MM.1S (cell line): ENCODE data around the gene CCDC47.

Source experiments
- EZH2 ChIP-seq: fragments of 300-600 bp; sonication (generic); optimal IDR thresholded peaks from 2 replicates; pipeline ENCODE3; 2017; ENCODE audit warnings: low read depth, mild to moderate bottlenecking, antibody characterized with exemption, low read length, mixed read lengths
- EZH2phosphoT487 ChIP-seq: fragments of 300-600 bp; sonication (generic); IDR thresholded peaks from 2 replicates; pipeline ENCODE4 v1.6.1; 2018; ENCODE audit warnings: antibody characterized with exemption, low read length
- TF ChIP-seq, protein P1 (sequence below): fragments of 300-600 bp; sonication (generic); IDR thresholded peaks from 2 replicates; pipeline ENCODE4 v1.5.1; 2016; ENCODE audit warnings: antibody characterized with exemption, low read length, mixed read lengths

- TF ChIP-seq, protein P1, sequence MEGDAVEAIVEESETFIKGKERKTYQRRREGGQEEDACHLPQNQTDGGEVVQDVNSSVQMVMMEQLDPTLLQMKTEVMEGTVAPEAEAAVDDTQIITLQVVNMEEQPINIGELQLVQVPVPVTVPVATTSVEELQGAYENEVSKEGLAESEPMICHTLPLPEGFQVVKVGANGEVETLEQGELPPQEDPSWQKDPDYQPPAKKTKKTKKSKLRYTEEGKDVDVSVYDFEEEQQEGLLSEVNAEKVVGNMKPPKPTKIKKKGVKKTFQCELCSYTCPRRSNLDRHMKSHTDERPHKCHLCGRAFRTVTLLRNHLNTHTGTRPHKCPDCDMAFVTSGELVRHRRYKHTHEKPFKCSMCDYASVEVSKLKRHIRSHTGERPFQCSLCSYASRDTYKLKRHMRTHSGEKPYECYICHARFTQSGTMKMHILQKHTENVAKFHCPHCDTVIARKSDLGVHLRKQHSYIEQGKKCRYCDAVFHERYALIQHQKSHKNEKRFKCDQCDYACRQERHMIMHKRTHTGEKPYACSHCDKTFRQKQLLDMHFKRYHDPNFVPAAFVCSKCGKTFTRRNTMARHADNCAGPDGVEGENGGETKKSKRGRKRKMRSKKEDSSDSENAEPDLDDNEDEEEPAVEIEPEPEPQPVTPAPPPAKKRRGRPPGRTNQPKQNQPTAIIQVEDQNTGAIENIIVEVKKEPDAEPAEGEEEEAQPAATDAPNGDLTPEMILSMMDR, result no peak
- TF ChIP-seq EZH2phosphoT487 (no peak), EZH2 (no peak)
Measured at GRCh38 chr17:63703556-63704258, 69.7 kb downstream of the CCDC47 start.
